Liver (tissue), 9 donors: ENCODE data around the gene CBY3. TPM values are rescaled to one million over a fixed set of nuclear protein-coding genes. Genes with fewer than 3 reads are reported as not detected.
A peak's percentile ranks its signal among the peaks of the same experiment; 100 is the strongest.

Experiments
- DNase-seq: peaks from one replicate; pipeline ENCODE4 v3.0.0-alpha.2; 2017; ENCODE audit warnings: low spot score
- H3K27ac ChIP-seq, 2 donors: one replicate each; pipeline ENCODE4 v1.7.0; 2013; ENCODE audit warnings: inconsistent platforms in 2 of 2, low read length in 2 of 2, control low read depth in 1 of 2, low read depth in 1 of 2, mild to moderate bottlenecking in 1 of 2
- H3K27me3 ChIP-seq, 4 donors: one replicate each; pipeline versions ENCODE4 v1.6.1 to v1.7.0; 2013; ENCODE audit warnings: low read length in 3 of 4, inconsistent platforms in 1 of 4, mild to moderate bottlenecking in 1 of 4, moderate library complexity in 1 of 4; ENCODE audit not compliant: control insufficient read depth in 4 of 4, insufficient read depth in 4 of 4
- H3K36me3 ChIP-seq, 4 donors: one replicate each; pipeline versions ENCODE4 v1.6.1 to v1.7.0; 2013; ENCODE audit warnings: low read length in 3 of 4, mild to moderate bottlenecking in 3 of 4, low read depth in 1 of 4, moderate library complexity in 1 of 4; ENCODE audit not compliant: control insufficient read depth in 4 of 4, insufficient read depth in 3 of 4
- H3K4me1 ChIP-seq, 4 donors: one replicate each; pipeline versions ENCODE4 v1.6.1 to v1.7.0; 2013; ENCODE audit warnings: low read length in 3 of 4, mild to moderate bottlenecking in 3 of 4, moderate library complexity in 1 of 4; ENCODE audit not compliant: control insufficient read depth in 4 of 4, insufficient read depth in 4 of 4
- H3K4me3 ChIP-seq, 3 donors: one replicate each; pipeline versions ENCODE4 v1.6.1 to v1.7.0; 2013; ENCODE audit warnings: low read length in 3 of 3, control low read depth in 1 of 3, low read depth in 1 of 3, mild to moderate bottlenecking in 1 of 3
- H3K9ac ChIP-seq, 2 donors: one replicate each; pipeline ENCODE4 v1.7.0; 2013; ENCODE audit warnings: low read length in 2 of 2, mild to moderate bottlenecking in 2 of 2, moderate library complexity in 2 of 2, control low read depth in 1 of 2, low read depth in 1 of 2
- H3K9me3 ChIP-seq, 4 donors: one replicate each; pipeline versions ENCODE4 v1.6.1 to v1.7.0; 2013; ENCODE audit warnings: low read length in 3 of 4; ENCODE audit not compliant: control insufficient read depth in 4 of 4
- ATF3 ChIP-seq: IDR thresholded peaks from 2 replicates; pipeline ENCODE4 v1.6.1; 2016; ENCODE audit warnings: antibody characterized with exemption
- CTCF ChIP-seq: fragments of 150-350 bp; IDR thresholded peaks from 2 replicates; pipeline ENCODE4 v1.5.1; 2017; ENCODE audit warnings: improper control_type of control experiment, low read depth, low read length; ENCODE audit not compliant: missing input control
- FOXA2 ChIP-seq: IDR thresholded peaks from 2 replicates; pipeline ENCODE4 v1.6.1; 2016; ENCODE audit warnings: antibody characterized with exemption
- HNF4A ChIP-seq, 2 donors: conservative IDR thresholded peaks; 2 replicates each; pipeline ENCODE4 v1.6.1; 2016; ENCODE audit warnings: antibody characterized with exemption in 2 of 2, mild to moderate bottlenecking in 2 of 2
- JUND ChIP-seq, 2 donors: IDR thresholded peaks; 2 replicates each; pipeline ENCODE4 v1.6.1; 2016; ENCODE audit warnings: antibody characterized with exemption in 2 of 2
- RAD21 ChIP-seq, 2 donors: IDR thresholded peaks; 2 replicates each; pipeline ENCODE4 v1.6.1; 2016; ENCODE audit warnings: antibody characterized with exemption in 2 of 2, mild to moderate bottlenecking in 2 of 2
- REST ChIP-seq: IDR thresholded peaks from 2 replicates; pipeline ENCODE4 v1.6.1; 2016; ENCODE audit warnings: antibody characterized with exemption, mild to moderate bottlenecking
- RXRA ChIP-seq, 2 donors: IDR thresholded peaks; 2 replicates each; pipeline ENCODE4 v1.6.1; 2017 to 2018; ENCODE audit warnings: antibody characterized with exemption in 2 of 2, mild to moderate bottlenecking in 1 of 2
- SP1 ChIP-seq: IDR thresholded peaks from 2 replicates; pipeline ENCODE4 v1.6.1; 2018; ENCODE audit warnings: antibody characterized with exemption, mild to moderate bottlenecking
- ZBTB33 ChIP-seq: IDR thresholded peaks from 2 replicates; pipeline ENCODE4 v1.6.1; 2016; ENCODE audit warnings: antibody characterized with exemption
- WGBS: extraction: QIAGEN DNeasy Blood & Tissue Kit; methylation state at CpG from one replicate; pipeline ENCODE4 v1.1.7; 2013; 5-methylcytosine and 5-hydroxymethylcytosine counted together
- polyA plus RNA-seq, 2 donors: library from polyadenylated mRNA; stranded (reverse) in 1 of 2; unstranded in 1 of 2; fragments of 200-250 nt in 1 of 2; fragments of >200 nt in 1 of 2; fragmentation: Nextera tagmentation in 1 of 2; extraction: Ambion mirVana in 1 of 2; gene quantifications; one replicate each; pipeline versions ENCODE4 v1.2.1 to v1.2.3, GENCODE V29; 2013 to 2015
- total RNA-seq, 2 donors: library from RNA; depleted of rRNA; stranded (reverse); fragments of >200 nt; gene quantifications; one replicate each; pipeline ENCODE4 v1.2.3, GENCODE V29; 2014
- donor health status: healthy.
- donor health status: healthy.
- donor health status: healthy.
- donor health status: healthy.
- donor health status: healthy.

Gene CBY3
- total and polyA plus RNA-seq, 4 donors = not detected

GRCh38 chr5:179680014-179680779, 637 bp downstream of the CBY3 start (continued):
- TF ChIP-seq CTCF = no peak
- TF ChIP-seq ATF3 = no peak

- Histone ChIP-seq H3K4me3 (peak overlapping the region; percentile 63 to 70 (median 70)), H3K36me3 (peaks cover 0 to 2% (median 0%) of the 10 kb centered on the region in 4 donors), H3K9ac (no peak overlapping the region), H3K4me1 (peaks cover 10 to 36% (median 25%) of the 10 kb centered on the region in 4 donors), H3K27ac (peak overlapping the region; percentile 93 to 97), H3K9me3 (no peaks in the 10 kb centered on the region), H3K27me3 (no peaks in the 10 kb centered on the region)
- no peak for TF ChIP-seq JUND (IDR thresholded peaks at IDR 0.05)
- TF ChIP-seq REST = no peak
- no peak for TF ChIP-seq RXRA (IDR thresholded peaks at IDR 0.05)
- peak in 1 of 2 donors; percentile 19 for TF ChIP-seq RAD21 (IDR thresholded peaks at IDR 0.05)
- peak; percentile 85 for DNase-seq
- 58% methylated on average over 41 of the region's 41 CpGs for WGBS
Observed at GRCh38 chr5:179679014-179679674, 1.7 kb downstream of the CBY3 start.

GRCh38 chr5:179678223-179679013, 2.4 kb downstream of the CBY3 start:
- WGBS = 3% methylated on average over 78 of the region's 78 CpGs
- Histone ChIP-seq H3K36me3 (peaks cover 0 to 2% (median 0%) of the 10 kb centered on the region in 4 donors), H3K27ac (peak overlapping the region; percentile 93 to 97), H3K9me3 (no peaks in the 10 kb centered on the region), H3K4me1 (peaks cover 10 to 33% (median 24%) of the 10 kb centered on the region in 4 donors), H3K27me3 (no peaks in the 10 kb centered on the region), H3K4me3 (peak overlapping the region; percentile 65 to 80 (median 70)), H3K9ac (peak overlapping the region; percentile 67 to 75)
- DNase-seq = peak; percentile 94
- TF ChIP-seq FOXA2 (no peak), HNF4A (conservative IDR thresholded peaks at IDR 0.05) (peak; percentile 38 to 40), REST (peak; percentile 78), RXRA (IDR thresholded peaks at IDR 0.05) (peak; percentile 13 to 34), SP1 (peak; percentile 70), ZBTB33 (no peak), ATF3 (peak; percentile 72)
